ENCODE data around the gene SOCS1. TPM values are rescaled to one million over a fixed set of nuclear protein-coding genes. Genes with fewer than 3 reads are reported as not detected.
A peak's percentile ranks its signal among the peaks of the same experiment; 100 is the strongest.
"Not testable (repeated sequence)": the region's sequence is repeated elsewhere in the genome, so short reads cannot be mapped to it uniquely, and the experiment has no call there.

The SOCS1 gene
- total and polyA plus RNA-seq, 3 donors from 2014 or later = 3.6 to 16.8 (median 10.7) TPM

DNA sequence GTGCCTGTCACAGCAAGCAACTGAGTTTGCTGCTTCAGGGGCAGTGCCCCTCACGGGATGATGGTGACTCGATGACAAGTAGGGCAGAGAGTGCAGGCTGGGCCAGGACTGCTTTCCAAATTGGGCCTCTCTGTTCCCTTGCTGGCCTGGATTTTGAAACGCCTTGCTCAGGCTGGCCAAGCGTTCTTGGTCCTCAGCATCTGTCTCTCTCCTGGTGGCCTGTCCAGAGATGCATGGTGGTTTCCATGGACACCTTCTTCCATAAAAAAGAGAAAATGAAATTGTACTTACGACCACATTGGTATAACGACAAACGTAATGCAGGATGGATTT lies 44.5 kb upstream of the SOCS1 start:
- no peak for TF ChIP-seq CTCF (IDR thresholded peaks at IDR 0.05)
- TF ChIP-seq POLR2A (IDR thresholded peaks at IDR 0.05) = no peak
- intact Hi-C loops (cut with DNase I; ENCODE audit: low total_unique reads) = no loop called here
- H3K36me3 ChIP-seq (ENCODE audit: low read depth, missing control alignments) = no peaks in the 10 kb centered on the region
- WGBS, 2 donors = 79 to 87% methylated on average over 6 to 7 of the region's 7 CpGs
- H3K9me3 ChIP-seq = no peaks in the 10 kb centered on the region
- no peaks in the 10 kb centered on the region for H3K27me3 ChIP-seq
- H3K4me3 ChIP-seq = no peak overlapping the region
- no peak for DNase-seq
- no peak overlapping the region for H3K27ac ChIP-seq
- H3K4me1 ChIP-seq = peaks cover 16% of the 10 kb centered on the region

- H3K4me1 ChIP-seq = peaks cover 16% of the 10 kb centered on the region
- TF ChIP-seq POLR2A (IDR thresholded peaks at IDR 0.05) (no peak), CTCF (IDR thresholded peaks at IDR 0.05) (no peak)
- DNase-seq = no peak
- intact Hi-C loops (cut with DNase I; ENCODE audit: low total_unique reads) = no loop called here
- WGBS, 2 donors = 91 to 93% methylated on average over 4 to 6 of the region's 6 CpGs
- no peaks in the 10 kb centered on the region for H3K36me3 ChIP-seq (ENCODE audit: low read depth, missing control alignments)
- no peaks in the 10 kb centered on the region for H3K9me3 ChIP-seq
- H3K4me3 ChIP-seq = no peak overlapping the region
- no peaks in the 10 kb centered on the region for H3K27me3 ChIP-seq
- no peak overlapping the region for H3K27ac ChIP-seq
These were observed 44.0 kb upstream of the SOCS1 start for GRCh38 chr16:11299865-11300559.

DNA sequence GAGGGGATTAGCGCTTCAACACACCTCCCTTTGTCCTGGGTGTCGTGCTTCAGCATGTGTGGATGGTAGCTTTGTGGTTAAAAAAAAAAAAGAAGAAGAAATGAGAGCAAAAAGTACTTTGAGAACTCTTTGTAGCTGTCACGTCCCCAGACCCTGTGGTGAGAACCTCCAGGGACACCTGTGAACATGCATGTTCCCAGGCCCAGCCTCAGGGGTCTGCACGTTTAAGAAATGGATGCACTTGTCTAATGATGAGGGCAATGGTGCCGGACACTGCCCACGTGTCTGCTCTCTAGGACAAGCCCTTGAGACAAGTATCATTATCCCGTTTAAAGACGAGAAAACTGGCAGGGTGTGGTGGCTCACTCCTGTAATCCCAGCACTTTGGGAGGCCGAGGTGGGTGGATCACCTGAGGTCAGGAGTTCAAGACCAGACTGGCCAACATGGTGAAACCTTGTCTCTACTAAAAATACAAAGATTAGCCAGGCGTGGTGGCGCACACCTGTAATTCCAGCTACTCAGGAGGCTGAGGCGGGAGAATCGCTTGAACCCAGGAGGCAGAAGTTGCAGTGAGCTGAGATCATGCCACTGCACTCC lies 43.0 kb upstream of the SOCS1 start:
- WGBS, 2 donors = 81 to 83% methylated on average over 13 of the region's 13 CpGs
- H3K36me3 ChIP-seq (ENCODE audit: low read depth, missing control alignments); H3K27me3 ChIP-seq; DNase-seq; H3K27ac ChIP-seq; intact Hi-C loops (cut with DNase I; ENCODE audit: low total_unique reads); H3K9me3 ChIP-seq; H3K4me3 ChIP-seq: not testable (repeated sequence)
- peaks cover 16% of the 10 kb centered on the region for H3K4me1 ChIP-seq

DNA sequence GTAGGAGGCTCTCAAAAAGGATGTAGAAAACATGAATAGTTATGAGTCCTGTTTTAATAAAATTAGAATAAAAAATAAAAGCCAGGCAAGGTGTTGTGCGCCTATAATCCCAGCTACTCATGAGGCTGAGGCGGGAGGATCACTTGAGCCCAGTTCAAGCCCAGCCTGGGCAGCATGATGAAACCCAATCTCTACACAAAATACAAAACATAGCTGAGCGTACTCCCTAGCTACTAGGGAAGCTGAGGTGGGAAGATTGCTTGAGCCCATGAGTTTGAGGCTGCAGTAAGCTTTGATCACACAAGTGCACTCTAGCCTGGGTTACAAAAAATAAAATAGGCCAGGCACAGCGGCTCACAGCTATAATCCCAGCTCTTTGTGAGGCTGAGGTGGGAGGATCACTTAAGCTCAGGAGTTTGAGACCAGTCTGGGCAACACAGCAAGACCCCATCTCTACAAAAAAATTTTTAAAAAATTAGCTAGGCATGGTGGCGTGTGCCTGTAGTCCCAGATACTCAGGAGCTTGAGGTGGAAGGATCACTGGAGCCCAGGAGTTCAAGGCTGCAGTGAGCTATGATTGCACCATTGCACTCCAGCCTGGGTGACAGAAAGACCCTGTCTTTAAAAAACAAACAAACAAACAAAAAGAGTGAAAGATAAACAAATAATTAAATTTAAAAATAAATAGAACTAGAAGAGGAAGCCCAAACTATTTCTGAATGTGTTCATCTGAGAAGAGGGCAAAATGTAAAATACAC lies 42.3 kb upstream of the SOCS1 start:
- intact Hi-C loops (cut with DNase I; ENCODE audit: low total_unique reads) = no loop called here
- Histone ChIP-seq H3K4me3 (no peak overlapping the region), H3K9me3 (no peaks in the 10 kb centered on the region), H3K36me3 (ENCODE audit: low read depth, missing control alignments) (no peaks in the 10 kb centered on the region), H3K27ac (no peak overlapping the region), H3K27me3 (no peaks in the 10 kb centered on the region), H3K4me1 (peaks cover 16% of the 10 kb centered on the region)
- DNase-seq = no peak
- WGBS, 2 donors = 74 to 87% methylated on average over 5 of the region's 5 CpGs
- TF ChIP-seq CTCF (IDR thresholded peaks at IDR 0.05) = no peak
- TF ChIP-seq POLR2A (IDR thresholded peaks at IDR 0.05) = no peak

GRCh38 chr16:11297492-11298142 lies 41.6 kb upstream of the SOCS1 start:
- intact Hi-C loops (cut with DNase I; ENCODE audit: low total_unique reads) = no loop called here
- TF ChIP-seq CTCF (IDR thresholded peaks at IDR 0.05) = no peak
- no peak for TF ChIP-seq POLR2A (IDR thresholded peaks at IDR 0.05)
- Histone ChIP-seq H3K36me3 (ENCODE audit: low read depth, missing control alignments) (no peaks in the 10 kb centered on the region), H3K4me3 (no peak overlapping the region), H3K27me3 (no peaks in the 10 kb centered on the region), H3K4me1 (peaks cover 16% of the 10 kb centered on the region), H3K9me3 (no peaks in the 10 kb centered on the region), H3K27ac (peak overlapping the region in 1 of 2 donors; percentile 44)
- DNase-seq = peak; percentile 63
- 27 to 54% methylated on average over 10 to 19 of the region's 19 CpGs for WGBS, 2 donors
